CD4-positive, alpha-beta T cell (primary cell): ENCODE results near the gene VEPH1. TPM values are rescaled to one million over a fixed set of nuclear protein-coding genes. Genes with fewer than 3 reads are reported as not detected.

Experiments used
- ATAC-seq: fragments of 200-7000 bp; cut with Tn5 transposase; one replicate; pipeline ENCODE4 v1.10.0; 2022; ENCODE audit warnings: mild to moderate bottlenecking; ENCODE audit not compliant: poor library complexity
- CTCF ChIA-PET: fragments of 350-600 bp; sonication (Branson Sonifier 250); formaldehyde crosslinking; loops from one replicate; lab custom pipeline; 2021; ENCODE audit warnings: antibody characterized with exemption, inconsistent platforms; lab: Charles Lee
- POLR2A ChIA-PET: fragments of 350-600 bp; sonication (Branson Sonifier 250); formaldehyde crosslinking; loops from one replicate; lab custom pipeline; 2021; ENCODE audit warnings: antibody characterized with exemption, inconsistent platforms; lab: Charles Lee
- DNase-seq, 14 experiments: peaks; one replicate each; pipeline ENCODE4 v3.0.0-alpha.2; 2013 to 2020; ENCODE audit warnings: mixed read lengths in 2 of 14
- H3K27ac ChIP-seq, 2 donors: one replicate each; pipeline versions ENCODE4 v1.5.1 to v1.7.0; 2013; ENCODE audit warnings: low read length in 2 of 2, low read depth in 1 of 2, mild to moderate bottlenecking in 1 of 2
- H3K27me3 ChIP-seq, 2 experiments: 1 replicate in 1 of 2; 2 replicates in 1 of 2; pipeline versions ENCODE4 v1.6.1 to v1.7.0; 2013; ENCODE audit warnings: low read length in 2 of 2, control low read depth in 1 of 2, mild to moderate bottlenecking in 1 of 2, moderate library complexity in 1 of 2; ENCODE audit not compliant: insufficient read depth in 2 of 2, control insufficient read depth in 1 of 2
- H3K36me3 ChIP-seq: one replicate; pipeline ENCODE4 v1.6.1; 2013; ENCODE audit warnings: low read length, control low read depth; ENCODE audit not compliant: insufficient read depth
- H3K4me1 ChIP-seq: one replicate; pipeline ENCODE4 v1.6.1; 2013; ENCODE audit warnings: low read length, control low read depth; ENCODE audit not compliant: insufficient read depth
- H3K4me3 ChIP-seq: one replicate; pipeline ENCODE4 v1.5.1; 2013; ENCODE audit warnings: mild to moderate bottlenecking, low read length, moderate library complexity
- H3K9me3 ChIP-seq, 2 experiments: 1 replicate in 1 of 2; 2 replicates in 1 of 2; pipeline versions ENCODE4 v1.6.1 to v1.7.0; 2013; ENCODE audit warnings: low read length in 2 of 2, mild to moderate bottlenecking in 2 of 2, control low read depth in 1 of 2, moderate library complexity in 1 of 2; ENCODE audit not compliant: control insufficient read depth in 1 of 2, insufficient read depth in 1 of 2
- H3K27ac Mint-ChIP-seq: one replicate; pipeline ENCODE4 v1.8.0; 2020; ENCODE audit warnings: mixed read lengths
- H3K27me3 Mint-ChIP-seq: one replicate; pipeline ENCODE4 v1.8.0; 2021; ENCODE audit warnings: mixed read lengths
- H3K36me3 Mint-ChIP-seq: one replicate; pipeline ENCODE4 v1.8.0; 2021; ENCODE audit warnings: low read depth, mixed read lengths
- H3K4me1 Mint-ChIP-seq: one replicate; pipeline ENCODE4 v1.8.0; 2021; ENCODE audit warnings: low read depth, mixed read lengths
- H3K4me3 Mint-ChIP-seq: one replicate; pipeline ENCODE4 v1.8.0; 2020; ENCODE audit warnings: mild to moderate bottlenecking, mixed read lengths
- H3K9me3 Mint-ChIP-seq: one replicate; pipeline ENCODE4 v1.8.0; 2020; ENCODE audit warnings: mixed read lengths
- intact Hi-C, 2 experiments: fragments of 100-400 bp; cut with DNase I in 1 of 2; cut with micrococcal nuclease in 1 of 2; formaldehyde crosslinking; loops; one replicate each; pipeline versions ENCODE4 v1.15.1 to v1.9.0; 2023 to 2025; cut with DNase I, micrococcal nuclease
- total RNA-seq, 174 experiments: library from RNA in 2 of 174; stranded (reverse) in 2 of 174; gene quantifications; one replicate each; pipeline ENCODE4 v1.2.3 and lab custom pipeline; 2021 to 2026
- TF ChIP-seq, protein P1 (sequence below): fragments of 200-600 bp; IDR thresholded peaks from one replicate; pipeline ENCODE4 v1.8.0; 2022; ENCODE audit warnings: antibody characterized with exemption, mild to moderate bottlenecking

The VEPH1 gene
- total RNA-seq, 2 experiments from 2014 or later, result not detected

DNA sequence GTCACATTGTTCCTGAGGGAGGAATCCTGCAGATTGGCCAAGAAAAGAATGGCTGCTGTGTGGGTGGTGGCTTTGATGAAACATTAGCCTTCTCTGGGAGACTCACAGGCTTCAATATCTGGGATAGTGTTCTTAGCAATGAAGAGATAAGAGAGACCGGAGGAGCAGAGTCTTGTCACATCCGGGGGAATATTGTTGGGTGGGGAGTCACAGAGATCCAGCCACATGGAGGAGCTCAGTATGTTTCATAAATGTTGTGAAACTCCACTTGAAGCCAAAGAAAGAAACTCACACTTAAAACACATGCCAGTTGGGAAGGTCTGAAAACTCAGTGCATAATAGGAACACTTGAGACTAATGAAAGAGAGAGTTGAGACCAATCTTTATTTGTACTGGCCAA, 60.5 kb downstream of the VEPH1 start:
- Mint-ChIP-seq H3K36me3 (no peaks in the 10 kb centered on the region), H3K4me1 (no peaks in the 10 kb centered on the region), H3K27me3 (peaks cover 22% of the 10 kb centered on the region), H3K4me3 (no peak overlapping the region), H3K9me3 (no peaks in the 10 kb centered on the region), H3K27ac (no peak overlapping the region)
- intact Hi-C loops, result no loop called here
- TF ChIP-seq, protein P1, sequence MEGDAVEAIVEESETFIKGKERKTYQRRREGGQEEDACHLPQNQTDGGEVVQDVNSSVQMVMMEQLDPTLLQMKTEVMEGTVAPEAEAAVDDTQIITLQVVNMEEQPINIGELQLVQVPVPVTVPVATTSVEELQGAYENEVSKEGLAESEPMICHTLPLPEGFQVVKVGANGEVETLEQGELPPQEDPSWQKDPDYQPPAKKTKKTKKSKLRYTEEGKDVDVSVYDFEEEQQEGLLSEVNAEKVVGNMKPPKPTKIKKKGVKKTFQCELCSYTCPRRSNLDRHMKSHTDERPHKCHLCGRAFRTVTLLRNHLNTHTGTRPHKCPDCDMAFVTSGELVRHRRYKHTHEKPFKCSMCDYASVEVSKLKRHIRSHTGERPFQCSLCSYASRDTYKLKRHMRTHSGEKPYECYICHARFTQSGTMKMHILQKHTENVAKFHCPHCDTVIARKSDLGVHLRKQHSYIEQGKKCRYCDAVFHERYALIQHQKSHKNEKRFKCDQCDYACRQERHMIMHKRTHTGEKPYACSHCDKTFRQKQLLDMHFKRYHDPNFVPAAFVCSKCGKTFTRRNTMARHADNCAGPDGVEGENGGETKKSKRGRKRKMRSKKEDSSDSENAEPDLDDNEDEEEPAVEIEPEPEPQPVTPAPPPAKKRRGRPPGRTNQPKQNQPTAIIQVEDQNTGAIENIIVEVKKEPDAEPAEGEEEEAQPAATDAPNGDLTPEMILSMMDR, result no peak
- POLR2A ChIA-PET, result no interaction called here
- peaks cover 7 to 10% of the 10 kb centered on the region in 2 experiments for H3K27me3 ChIP-seq
- ATAC-seq (no peak), DNase-seq (no peak)
- H3K36me3 ChIP-seq, result no peaks in the 10 kb centered on the region
- H3K9me3 ChIP-seq, result peaks cover 0 to 4% of the 10 kb centered on the region in 2 experiments
- no peak overlapping the region for H3K4me3 ChIP-seq
- H3K4me1 ChIP-seq, result peaks cover 5% of the 10 kb centered on the region
- CTCF ChIA-PET, result no interaction called here
- H3K27ac ChIP-seq, result no peak overlapping the region

DNA sequence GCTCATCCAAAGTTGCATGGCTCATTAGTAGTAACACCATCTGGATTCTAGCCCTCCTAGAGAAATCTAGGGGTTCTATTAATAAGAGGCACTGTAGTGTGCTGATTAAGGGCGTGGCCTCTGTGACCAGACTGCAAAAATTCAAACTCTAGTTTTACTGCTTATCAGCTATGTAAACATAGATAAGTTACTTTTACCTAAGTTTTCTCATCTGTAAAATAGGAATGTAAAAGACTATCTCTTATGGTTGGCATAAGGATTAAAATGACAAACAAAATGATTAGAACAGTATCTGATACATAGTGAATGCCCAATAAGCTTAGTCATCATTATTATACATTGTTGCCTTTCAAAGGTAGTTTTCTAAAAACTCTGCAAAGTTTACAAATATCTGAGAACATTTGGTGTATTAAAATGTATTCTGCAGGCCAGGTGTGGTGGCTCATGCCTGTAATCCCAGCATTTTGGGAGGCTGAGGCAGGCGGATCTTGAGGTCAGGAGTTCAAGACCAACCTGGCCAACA, 62.1 kb downstream of the VEPH1 start:
- no peak for ATAC-seq
- CTCF ChIA-PET, result no interaction called here
- H3K4me3 Mint-ChIP-seq, result no peak overlapping the region
- TF ChIP-seq, protein P1, result no peak
- Histone ChIP-seq H3K4me3 (no peak overlapping the region), H3K36me3 (no peaks in the 10 kb centered on the region), H3K27me3 (peaks cover 15 to 22% of the 10 kb centered on the region in 2 experiments), H3K4me1 (peaks cover 5% of the 10 kb centered on the region), H3K9me3 (peaks cover 0 to 5% of the 10 kb centered on the region in 2 experiments), H3K27ac (no peak overlapping the region)
- POLR2A ChIA-PET, result no interaction called here
- DNase-seq, result no peak
- peaks cover 34% of the 10 kb centered on the region for H3K27me3 Mint-ChIP-seq
- no peak overlapping the region for H3K27ac Mint-ChIP-seq
- H3K9me3 Mint-ChIP-seq, result no peaks in the 10 kb centered on the region
- H3K36me3 Mint-ChIP-seq, result no peaks in the 10 kb centered on the region
- peaks cover 6% of the 10 kb centered on the region for H3K4me1 Mint-ChIP-seq
- intact Hi-C loops, result no loop called here

DNA sequence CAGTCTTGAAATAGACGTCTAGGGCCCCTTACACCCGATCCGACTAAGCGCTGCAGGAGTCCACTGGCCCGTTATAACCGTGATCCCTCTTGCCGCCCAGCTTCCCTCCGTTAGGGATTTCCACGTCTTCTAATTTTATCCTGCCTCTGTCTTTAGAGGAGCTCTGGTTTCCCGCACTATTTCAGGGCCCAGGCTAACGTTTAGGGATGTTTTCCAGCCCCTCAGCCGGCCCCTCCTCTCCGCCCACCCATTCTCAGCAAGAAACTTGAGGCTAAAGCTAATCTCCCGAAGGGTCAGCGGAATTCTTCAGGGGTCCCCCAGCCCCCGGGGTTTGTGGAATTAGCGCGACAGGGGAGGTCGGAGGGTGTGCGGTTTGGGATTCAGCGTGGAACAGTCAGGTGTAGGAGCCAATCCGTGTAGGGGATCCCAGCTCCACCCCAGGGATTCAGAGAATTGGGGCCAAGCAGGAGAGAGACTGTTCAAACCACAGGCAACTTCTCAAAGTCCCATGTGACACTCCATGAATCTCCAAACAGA, 65.0 kb downstream of the VEPH1 start:
- H3K36me3 ChIP-seq, result no peaks in the 10 kb centered on the region
- Mint-ChIP-seq H3K36me3 (no peaks in the 10 kb centered on the region), H3K27ac (no peak overlapping the region), H3K27me3 (peaks cover 53% of the 10 kb centered on the region), H3K9me3 (no peaks in the 10 kb centered on the region), H3K4me1 (peaks cover 6% of the 10 kb centered on the region), H3K4me3 (no peak overlapping the region)
- no peak overlapping the region for H3K27ac ChIP-seq
- TF ChIP-seq, protein P1, result no peak
- CTCF ChIA-PET, result no interaction called here
- peaks cover 0 to 5% of the 10 kb centered on the region in 2 experiments for H3K9me3 ChIP-seq
- POLR2A ChIA-PET, result no interaction called here
- peaks cover 15 to 33% of the 10 kb centered on the region in 2 experiments for H3K27me3 ChIP-seq
- ATAC-seq (no peak), DNase-seq (no peak)
- intact Hi-C loops, result no loop called here
- H3K4me1 ChIP-seq, result peaks cover 5% of the 10 kb centered on the region
- H3K4me3 ChIP-seq, result no peak overlapping the region
